Cortex of kidney (tissue), 1 donor: Measurements from ENCODE around the gene PODXL.
"Not testable (repeated sequence)": the region's sequence is repeated elsewhere in the genome, so short reads cannot be mapped to it uniquely, and the experiment has no call there.

Source experiments
- DNase-seq: peaks from one replicate; lab custom pipeline; 2025; lab: John Stamatoyannopoulos, UW

The PODXL gene

DNA sequence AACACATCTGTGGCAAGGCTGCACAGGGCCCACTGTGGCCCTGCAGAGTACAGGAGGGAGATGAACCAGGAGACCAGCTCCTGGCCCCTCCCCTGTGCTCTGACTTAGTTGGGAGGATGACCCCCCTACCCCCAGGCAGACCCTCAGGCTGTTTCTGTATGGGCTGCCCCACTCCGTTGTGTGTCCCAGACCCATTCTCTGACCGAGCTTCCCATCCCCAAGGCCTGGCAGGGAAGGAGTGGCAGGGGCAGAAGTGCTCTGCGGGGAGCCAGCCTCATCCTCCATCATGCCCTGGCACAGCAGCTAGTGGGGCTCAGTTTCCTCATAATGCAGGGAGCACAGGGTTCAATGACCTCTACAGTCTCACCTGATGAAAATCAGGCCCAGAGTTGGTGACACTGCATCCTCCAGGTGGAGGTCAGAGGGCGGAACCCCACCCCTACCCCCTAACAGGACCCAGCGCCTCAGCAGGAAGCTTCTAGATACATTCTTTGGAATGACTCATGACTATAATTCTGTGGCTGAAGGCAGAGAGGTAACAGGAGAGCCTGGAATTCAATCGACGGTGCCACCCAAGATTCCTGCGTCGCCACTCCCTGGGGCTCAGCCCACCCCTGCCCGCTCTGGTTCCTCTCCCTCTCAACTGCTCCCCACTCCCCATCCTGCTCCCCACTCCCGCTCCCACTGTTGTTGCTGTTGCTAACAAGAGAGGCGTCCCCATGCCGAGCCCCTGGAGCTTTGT lies 18.2 kb downstream of the PODXL start:
- DNase-seq, result no peak

DNA sequence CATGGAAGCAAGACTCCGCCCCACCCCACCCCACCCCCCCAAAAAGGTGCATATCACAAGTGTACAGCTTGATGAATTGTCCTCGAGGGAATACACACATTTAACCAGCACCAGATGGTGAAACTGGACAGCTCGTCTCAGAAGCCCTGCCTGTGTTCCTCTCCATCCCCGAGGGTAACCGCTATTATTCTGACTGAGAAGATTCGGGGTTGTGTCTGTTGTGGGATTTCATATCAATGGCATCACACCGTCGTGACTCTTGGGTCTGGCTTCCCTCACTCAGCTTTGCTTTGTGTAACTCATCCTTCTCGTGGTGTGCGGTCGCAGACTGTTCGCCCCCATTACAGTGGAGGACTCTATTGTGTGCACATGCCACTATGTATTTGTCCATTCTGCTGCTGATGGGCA lies 18.9 kb downstream of the PODXL start:
- DNase-seq, result no peak

DNA sequence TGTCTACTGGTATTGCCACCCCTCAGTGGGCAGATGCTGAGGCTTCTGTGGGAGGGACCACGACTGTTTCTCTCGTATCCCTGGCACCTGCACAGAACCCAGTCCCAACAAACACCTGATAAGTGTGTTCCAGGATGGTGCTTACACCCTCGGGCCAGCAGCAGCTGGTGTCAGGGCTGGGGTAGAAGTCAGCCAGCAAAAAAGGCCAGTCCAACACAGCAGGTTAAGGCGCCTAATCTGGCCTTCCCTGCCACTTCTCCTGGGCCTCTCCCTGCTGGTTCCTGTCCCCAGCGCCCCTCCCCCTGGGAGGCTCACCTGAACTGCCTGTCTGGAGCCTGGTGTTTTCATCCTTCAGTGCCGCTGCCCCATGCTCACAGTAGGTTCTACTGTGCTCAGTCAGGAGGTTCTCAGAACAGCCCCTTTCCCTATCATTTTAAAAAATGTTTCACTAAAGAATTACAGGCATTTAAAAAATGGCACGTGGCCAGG lies 20.0 kb downstream of the PODXL start:
- DNase-seq, result no peak

DNA sequence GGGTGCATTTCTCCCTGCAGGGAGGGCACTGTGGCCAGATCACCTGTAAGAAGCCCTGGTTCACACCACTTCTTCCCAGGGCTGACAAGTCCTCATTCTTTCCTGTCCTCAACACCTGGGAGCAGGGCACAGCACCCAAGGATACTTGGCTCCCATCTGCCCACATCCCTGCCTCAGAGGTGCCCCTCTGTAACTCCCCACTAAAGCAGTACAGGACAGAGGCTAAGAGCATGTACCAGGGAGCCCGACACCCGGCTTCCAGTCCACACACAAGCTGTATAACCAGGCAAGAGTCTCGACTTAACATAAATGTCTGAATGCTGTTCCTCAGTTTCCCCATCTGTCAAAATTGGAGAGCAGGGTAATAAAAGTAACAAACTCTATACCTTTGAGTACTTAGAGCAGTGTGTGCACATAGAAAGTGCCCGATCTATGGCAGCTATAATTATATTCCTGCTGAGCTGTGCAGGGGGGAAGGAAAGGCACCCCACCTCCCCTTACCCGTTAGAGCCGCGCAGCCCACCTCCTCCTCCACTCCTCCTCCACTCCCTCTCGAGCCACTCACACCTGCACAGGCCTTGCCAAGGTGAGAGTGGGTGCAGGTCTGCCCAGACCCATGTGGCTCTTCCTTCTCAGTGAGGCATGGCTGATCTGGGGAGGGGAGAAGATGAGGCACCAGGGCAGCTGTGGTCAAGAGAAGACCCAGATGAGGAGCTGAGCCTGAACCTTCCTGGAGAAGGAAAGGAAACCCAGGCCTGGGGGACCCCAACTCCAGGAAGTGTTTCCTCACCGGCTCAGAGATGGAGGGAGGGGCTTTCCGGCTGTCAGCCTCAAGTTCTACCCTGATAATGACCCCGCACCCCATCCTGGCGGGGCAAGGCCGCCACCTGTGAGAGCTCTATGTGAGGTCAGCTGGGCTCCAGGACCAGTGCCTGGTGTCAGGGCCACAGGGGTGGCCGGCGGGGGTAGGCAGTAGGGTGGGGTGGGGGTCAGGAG lies 22.6 kb downstream of the PODXL start:
- DNase-seq, result no peak

DNA sequence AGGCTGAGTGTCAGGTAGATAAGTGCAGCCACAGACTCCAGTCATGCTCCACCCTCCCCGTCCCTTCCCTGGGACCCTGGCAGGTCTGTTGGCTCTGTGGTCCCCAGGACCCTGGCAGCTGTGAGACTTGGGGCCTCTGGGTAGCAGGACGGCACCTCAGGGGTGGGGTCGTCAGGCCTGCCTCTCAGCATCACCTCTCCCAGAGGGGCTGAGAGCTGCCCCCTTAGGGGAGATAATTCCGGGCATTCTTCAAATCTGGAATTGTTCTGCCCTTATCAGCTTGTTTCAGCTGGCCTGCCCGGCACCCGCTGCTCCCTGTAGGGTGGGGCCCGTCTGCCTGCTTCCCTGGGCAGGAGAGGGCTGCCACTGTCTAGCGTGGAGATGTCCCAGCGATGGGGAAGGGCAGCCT lies 23.3 kb downstream of the PODXL start:
- DNase-seq, result no peak

DNA sequence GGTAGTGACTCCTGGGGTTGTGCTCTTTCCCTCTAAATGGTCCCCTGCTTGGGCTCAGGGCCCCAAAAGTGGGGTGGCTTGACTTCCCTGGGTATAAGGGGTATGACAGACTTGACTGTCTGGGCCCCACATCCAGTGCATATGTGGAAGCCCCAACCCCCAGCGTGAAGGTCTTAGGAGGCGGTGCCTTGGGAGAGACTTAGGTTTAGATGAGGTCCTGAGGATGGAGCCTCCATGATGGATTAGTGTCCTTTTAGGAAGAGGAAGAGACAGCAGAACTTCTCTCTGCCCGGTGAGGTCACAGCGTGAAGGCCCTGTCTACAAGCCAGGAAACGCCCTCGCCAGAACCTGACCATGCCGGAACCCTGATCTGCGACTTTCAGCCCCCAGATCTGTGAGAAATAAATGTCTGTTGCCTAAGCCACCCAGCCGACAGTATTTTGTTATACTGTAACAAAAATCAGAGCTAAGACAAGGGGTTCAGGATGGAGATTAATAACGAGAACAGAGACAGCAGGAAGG lies 23.8 kb downstream of the PODXL start:
- no peak for DNase-seq

DNA sequence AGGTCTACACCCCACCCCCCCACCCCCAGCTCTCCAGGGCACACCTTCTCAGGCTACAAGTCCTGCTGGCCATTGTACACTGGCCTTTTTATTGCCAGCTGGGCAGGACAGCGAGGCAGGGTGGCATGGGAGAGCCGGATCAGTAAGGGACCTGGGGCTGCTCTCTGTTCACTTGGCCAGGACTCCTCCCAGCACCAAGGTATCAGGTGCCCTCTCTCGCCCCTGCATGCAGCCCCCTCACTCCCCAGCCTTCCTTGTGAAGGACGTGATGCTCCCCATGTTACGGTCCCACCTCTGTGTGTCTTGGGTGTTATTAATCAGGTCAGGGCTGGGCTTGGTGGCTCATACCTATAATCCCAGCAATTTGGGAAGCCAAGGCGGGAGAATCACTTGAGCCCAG lies 26.3 kb downstream of the PODXL start:
- no peak for DNase-seq

DNA sequence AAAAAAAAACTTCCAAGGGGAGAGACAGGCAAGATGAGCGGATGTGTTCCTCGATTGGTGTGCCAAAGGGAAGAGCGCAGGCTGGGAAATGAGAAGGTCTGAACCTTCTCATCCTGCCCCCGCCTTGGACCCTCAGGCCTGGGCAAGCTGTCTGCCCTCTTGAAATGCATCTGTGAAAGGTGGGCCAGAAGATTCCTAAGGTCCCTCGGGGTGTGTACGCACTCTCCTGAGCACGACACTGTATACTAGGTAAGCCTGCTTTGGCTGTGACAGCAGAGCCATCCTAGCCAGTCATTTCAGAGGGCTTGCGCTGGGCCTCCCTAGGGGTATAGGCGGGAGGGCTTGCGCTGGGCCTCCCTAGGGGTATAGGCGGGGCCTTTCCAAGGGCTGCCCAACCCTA lies 26.8 kb downstream of the PODXL start:
- no peak for DNase-seq

DNA sequence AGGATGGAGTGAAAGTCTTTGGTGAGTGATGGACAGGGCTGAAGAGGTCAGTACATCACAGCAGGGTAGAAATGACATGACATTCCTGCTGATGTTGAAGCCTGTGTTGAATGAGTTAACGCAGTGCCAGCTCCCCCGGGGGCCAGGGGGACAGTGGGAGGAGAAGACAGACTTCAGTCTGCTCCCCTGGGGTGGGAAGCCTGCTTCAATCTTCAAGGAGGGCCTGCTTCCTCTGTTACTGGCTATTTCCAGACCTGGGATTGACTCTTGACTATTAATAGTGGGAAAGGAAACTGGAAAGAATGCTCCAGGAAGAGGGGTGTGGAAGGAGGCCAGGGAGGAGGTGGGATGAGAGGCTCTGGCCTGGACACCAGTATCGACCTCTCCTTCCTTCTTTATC lies 27.2 kb downstream of the PODXL start:
- no peak for DNase-seq

DNA sequence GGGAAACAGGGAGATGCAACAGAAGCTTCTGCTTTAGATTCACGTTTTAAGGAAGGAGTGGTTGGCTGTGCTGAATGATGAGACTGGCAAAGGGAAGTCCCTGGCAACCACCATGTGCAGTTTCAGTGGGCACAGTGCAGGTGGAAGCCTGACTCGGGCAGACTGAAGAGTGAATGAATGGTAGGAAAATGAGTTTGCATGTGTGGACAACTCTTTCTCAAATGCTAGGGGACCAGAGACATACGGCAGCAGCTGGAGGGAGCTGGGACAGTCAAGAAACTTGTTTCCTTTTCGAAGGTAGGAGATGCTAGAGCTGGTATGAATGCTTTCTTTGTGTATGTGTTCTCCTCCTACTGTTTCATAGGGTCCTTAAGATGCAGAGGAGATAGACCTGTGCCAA lies 29.0 kb downstream of the PODXL start:
- no peak for DNase-seq

DNA sequence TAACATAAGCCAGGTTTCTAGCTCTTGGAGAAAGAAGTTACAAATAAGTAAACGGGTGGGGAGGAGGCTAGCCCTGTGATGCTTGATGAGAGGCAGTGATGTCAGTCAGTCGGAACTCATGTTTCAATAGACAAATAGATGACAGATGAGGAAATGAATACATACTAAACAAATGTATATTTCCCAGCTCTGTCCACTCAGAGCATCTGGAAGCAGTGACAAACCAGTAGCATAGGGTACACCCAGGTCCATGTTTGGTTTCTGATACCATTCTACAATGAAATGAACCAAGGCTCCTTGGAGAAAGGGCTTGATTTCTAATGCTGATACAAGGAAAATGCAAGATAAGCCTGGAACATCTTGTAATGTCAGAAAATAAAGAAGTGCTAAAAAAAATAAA lies 30.6 kb downstream of the PODXL start:
- DNase-seq, result no peak

DNA sequence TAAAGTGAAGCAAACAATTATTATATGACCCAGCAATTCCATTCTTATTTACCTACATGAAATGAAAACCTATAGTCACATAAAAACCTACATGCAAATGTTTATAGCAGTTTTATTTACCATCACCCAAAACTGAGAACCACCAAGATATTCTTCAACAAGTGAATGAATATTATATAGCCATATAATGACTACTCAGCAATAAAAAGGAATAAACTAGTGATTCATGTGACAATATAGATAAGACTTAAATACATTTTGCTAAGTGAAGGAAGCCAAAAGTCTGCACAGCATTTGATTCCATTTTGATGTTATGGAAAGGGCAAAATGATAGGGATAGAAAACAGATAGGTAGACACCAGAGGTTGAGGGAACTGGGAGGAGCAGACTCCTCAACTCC lies 31.7 kb downstream of the PODXL start:
- no peak for DNase-seq

DNA sequence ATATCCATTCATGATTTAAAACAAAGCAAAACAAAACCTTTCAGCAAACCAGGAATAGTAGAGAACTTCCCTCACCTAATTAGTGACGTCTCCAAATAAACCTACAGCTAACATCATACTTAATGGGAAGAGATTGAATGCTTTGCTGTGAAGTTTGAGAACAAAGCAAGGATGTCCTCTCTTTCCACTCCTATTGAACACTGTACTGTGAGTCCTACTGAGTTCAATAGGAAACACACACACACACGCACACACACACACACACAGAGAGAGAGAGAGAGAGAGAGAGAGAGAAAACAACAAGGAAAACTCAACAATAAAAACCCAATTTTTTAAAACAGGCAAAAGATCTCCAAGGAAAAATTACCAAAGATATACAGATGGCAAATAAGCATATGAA lies 32.3 kb downstream of the PODXL start:
- no peak for DNase-seq

DNA sequence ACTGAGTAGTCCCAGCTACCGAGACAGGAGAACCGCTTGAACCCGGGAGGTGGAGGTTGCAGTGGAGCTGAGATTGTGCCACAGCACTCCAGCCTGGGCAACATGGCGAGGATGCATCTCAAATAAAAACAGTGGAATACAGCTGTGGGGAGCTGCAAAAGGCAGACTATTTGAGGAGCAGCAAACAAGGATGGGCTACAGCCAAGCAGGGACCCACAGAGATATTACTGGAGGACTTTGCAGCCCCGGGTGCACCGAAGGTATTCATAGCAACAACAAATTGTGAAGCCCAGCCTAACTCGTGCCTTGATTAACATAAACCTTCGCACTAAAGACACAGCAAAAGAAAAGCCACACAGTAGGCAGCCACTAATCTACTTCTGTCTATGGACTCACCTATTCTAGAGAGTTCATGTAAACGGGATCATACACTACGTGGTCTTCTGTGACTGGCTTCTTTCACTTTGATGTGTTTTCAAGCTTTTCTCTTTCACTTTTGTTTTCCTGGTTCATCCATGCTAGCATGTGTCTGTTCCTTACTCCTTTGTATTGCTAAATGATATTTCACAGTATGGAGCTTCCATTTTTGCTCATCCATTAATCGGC lies 34.0 kb downstream of the PODXL start:
- no peak for DNase-seq

DNA sequence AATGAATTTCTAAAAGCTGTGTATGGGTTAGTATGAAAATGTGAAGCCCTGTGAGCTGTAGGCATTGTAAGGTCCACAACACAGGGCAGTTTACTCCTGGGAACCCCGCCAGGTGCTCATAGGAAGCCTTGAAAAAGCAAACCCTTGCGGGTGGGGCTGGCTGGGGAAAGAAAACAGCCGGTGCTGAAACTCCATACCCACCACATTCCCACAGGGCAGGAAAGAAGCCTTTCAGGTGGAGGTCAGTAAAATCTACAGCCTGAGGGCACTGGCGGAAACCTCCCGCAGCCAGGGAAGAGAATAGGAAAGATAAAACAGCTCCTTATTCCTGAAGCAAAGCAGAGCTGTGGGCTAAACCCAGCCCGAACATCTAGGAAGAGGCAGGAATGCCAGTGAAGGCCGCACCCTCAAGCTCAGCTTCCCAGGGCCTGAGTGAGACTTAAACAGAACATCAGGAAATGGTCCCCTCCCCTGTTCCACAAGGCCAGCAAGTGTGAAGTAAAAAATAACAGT lies 34.7 kb downstream of the PODXL start:
- no peak for DNase-seq

DNA sequence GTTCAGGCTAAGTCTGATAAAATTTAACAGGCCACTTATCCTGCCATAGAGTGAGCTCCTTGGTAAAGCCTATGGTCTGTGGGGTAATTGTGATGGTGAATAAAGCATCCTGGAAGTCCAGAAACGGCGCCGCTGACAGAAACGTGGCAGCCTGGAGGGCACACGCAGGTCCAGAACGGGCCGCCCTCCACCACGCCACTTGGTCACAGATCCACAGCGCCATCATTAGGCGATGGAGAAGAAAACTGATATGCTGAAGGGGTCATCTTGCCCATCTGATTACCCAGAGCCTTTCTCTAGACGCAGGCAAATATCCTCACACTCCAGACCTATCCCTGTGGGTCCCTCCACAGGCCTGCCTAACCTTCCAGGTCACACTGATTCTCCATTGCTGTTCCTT lies 37.8 kb downstream of the PODXL start:
- no peak for DNase-seq

DNA sequence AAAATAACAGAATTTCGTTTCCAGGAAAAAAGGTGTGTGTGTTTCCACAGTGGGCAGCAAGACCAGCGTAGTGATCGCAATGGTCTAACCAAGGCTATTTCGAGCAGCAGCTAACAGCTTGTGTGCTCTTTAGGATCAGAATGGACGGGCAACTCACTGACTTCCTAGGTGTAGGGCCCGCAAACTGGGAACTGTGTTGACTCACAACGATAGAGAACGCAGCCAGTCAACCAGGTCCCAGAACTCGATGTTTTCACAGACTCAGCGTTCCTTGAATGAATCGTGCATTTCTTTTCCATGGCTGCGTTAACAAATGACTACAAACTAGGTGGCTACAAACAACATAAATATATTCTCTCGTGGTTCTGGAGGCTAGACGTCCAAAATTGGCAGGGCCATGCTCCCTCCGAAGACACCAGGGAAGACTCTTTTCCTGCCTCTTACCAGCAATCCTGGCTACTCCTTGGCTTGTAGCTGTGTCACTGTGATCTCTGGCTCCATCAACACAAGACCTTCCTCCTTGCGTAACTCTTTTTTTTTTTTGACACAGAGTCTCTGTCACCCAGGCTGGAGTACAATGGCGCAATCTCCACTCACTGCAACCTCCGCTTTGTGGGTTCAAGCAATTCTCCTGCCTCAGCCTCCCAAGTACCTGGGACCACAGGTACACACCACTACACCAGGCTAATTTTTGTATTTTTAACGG lies 39.1 kb downstream of the PODXL start:
- no peak for DNase-seq

DNA sequence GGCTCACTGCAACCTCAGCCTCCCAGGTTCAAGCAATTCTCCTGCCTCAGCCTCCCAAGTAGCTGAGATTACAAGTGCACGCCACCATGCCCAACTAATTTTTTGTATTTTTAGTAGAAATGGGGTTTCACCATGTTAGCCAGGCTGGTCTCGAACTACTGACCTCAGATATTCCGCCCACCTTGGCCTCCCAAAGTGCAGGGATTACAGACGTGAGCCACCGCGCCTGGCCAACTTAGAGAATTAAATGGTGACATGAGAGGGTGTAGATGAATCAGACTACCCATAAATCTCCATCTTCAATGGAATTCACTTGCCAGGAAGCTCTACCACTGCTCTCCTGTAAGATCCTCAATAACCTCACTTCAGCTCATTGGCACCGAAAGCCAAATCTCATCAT lies 41.0 kb downstream of the PODXL start:
- DNase-seq, result not testable (repeated sequence)

DNA sequence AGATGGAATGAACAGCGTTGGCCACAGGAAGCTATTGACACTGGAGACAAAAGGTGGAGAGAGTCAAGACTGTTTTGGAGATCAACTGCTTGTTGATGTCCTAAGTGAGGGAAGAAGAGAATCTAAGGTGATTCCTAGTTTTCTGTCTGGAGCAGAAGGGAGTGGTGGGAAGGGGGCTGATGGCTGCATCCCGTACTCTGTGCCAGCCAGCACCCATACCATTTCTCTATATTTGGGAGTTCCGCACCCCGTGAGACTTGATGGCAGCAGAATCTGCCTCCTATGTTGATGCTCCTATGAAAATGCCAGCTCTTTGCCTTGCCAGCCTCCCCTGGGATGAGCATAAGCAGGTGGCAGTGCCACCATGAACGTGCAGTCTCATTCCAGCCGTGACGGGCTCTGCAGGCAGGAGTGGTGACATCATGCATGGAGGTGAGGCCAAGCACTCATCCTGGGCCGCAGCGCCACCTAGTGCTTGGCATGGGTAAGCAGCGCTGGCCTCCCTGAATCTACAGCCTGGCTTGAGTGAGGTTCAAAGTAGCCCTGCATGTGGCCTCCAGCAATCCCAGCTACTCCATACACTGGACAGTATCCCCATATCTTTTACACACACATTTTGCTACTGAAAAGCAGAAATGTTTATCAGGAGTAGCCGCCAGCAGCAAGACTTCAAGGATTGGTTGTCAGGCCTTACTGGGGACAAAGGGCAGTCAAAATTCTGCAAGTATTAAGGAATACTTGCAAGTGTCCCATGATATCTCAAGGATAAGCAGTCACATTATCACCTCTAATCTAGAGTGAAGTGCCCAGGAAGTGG lies 43.0 kb downstream of the PODXL start:
- no peak for DNase-seq

DNA sequence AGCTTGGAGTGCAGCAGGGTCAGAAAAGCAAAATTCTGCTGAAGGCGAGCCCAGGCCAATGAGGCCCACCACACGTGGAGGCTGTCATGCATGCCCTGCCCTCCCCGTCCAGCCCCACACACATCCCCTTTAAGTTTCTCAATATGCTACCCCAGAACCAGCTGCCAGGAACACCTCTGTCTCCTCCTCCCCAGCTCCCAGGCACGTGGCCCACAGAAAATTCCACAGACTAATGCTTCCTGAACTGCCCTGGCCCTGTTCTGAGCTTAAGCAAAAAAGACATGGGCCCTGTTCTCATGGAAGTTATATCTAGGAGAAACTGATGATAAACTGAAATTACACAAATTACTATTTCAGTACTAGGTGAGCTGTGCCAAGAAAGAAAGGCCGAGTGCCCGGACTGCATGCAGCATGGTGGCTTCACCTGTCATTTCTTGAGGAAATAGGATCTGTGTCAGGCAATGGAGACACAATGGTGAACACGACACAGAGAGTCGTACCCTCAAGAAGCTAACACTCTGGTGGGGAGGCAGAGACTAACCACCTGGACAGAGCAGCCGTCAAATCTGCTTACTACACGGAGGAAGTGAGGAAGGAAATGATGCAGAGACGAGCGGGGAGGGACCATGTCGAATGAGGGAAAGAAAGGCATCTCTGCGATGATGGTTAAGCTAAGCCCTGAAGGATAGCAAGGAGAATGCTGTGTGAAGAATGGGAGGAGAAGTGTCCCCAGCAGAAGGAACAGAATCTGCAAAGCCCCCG lies 44.5 kb downstream of the PODXL start:
- DNase-seq, result no peak
